Duodenal mucosa (tissue), 2 donors: ENCODE results near the gene TUBB6.

Experiments
- H3K27ac ChIP-seq: one replicate; pipeline ENCODE4 v1.7.0; 2013; ENCODE audit warnings: low read depth, low read length
- H3K27me3 ChIP-seq, 2 donors: one replicate each; pipeline ENCODE4 v1.7.0; 2013; ENCODE audit warnings: low read length in 2 of 2, control low read depth in 1 of 2; ENCODE audit not compliant: insufficient read depth in 2 of 2, control insufficient read depth in 1 of 2
- H3K36me3 ChIP-seq, 2 donors: one replicate each; pipeline ENCODE4 v1.7.0; 2013; ENCODE audit warnings: low read length in 2 of 2, control low read depth in 1 of 2; ENCODE audit not compliant: insufficient read depth in 2 of 2, control insufficient read depth in 1 of 2
- H3K4me1 ChIP-seq, 2 donors: one replicate each; pipeline ENCODE4 v1.7.0; 2013; ENCODE audit warnings: low read length in 2 of 2, control low read depth in 1 of 2; ENCODE audit not compliant: insufficient read depth in 2 of 2, control insufficient read depth in 1 of 2
- H3K4me3 ChIP-seq, 2 donors: one replicate each; pipeline ENCODE4 v1.7.0; 2013; ENCODE audit warnings: low read length in 2 of 2, low read depth in 1 of 2
- H3K9ac ChIP-seq, 2 donors: one replicate each; pipeline ENCODE4 v1.7.0; 2013; ENCODE audit warnings: low read length in 2 of 2, low read depth in 1 of 2
- H3K9me3 ChIP-seq, 2 donors: one replicate each; pipeline ENCODE4 v1.7.0; 2013; ENCODE audit warnings: low read length in 2 of 2, control low read depth in 1 of 2; ENCODE audit not compliant: control insufficient read depth in 1 of 2

TUBB6 gene

DNA sequence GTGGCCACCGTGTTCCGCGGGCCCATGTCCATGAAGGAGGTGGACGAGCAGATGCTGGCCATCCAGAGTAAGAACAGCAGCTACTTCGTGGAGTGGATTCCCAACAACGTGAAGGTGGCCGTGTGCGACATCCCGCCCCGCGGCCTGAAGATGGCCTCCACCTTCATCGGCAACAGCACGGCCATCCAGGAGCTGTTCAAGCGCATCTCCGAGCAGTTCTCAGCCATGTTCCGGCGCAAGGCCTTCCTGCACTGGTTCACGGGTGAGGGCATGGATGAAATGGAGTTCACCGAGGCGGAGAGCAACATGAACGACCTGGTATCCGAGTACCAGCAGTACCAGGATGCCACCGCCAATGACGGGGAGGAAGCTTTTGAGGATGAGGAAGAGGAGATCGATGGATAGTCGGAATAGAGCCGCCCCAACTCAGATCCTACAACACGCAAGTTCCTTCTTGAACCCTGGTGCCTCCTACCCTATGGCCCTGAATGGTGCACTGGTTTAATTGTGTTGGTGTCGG, 17.7 kb downstream of the TUBB6 start:
- H3K27me3 ChIP-seq: no peaks in the 10 kb centered on the region
- H3K9ac ChIP-seq: no peak overlapping the region
- no peak overlapping the region for H3K27ac ChIP-seq
- H3K4me3 ChIP-seq: no peak overlapping the region
- peaks cover 42 to 70% of the 10 kb centered on the region in 2 donors for H3K36me3 ChIP-seq
- H3K4me1 ChIP-seq: peaks cover 0 to 5% of the 10 kb centered on the region in 2 donors
- no peaks in the 10 kb centered on the region for H3K9me3 ChIP-seq

DNA sequence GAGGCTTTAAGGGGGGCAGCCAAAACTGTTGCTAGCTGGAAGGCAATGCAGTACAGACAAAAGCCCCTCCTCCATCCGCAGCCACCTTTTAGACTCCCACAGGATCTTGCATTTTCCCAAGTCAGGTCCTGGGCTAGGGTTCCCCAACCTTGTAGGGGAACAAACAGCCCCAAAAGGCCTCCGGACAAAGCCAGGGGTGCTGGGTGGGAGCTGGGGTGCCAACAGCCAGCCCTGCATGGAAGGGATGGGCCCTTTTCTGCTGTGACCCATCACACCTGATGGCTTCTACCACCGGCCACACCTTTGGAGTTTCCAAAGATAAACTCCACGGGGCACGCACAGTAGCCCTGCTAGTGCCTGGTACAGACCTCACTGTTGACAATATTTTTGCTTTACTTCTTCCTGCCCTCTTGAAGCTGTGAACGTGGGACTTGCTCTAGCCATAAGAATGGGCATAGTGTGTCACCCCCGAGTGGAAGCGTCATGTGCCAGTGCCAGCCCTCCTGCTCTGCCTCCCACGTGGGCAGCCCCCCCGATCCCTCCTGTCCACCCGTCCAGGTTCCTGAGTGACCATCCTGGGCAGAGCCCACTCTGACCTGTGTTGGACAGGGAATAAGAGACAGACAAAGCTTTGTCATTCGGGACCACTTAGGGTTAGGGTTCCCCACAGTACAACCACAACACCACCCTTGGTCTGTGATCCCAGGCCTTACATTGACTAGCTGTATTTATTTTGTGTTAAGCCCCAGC, 18.8 kb downstream of the TUBB6 start:
- Histone ChIP-seq H3K4me3 (no peak overlapping the region), H3K4me1 (peaks cover 0 to 5% of the 10 kb centered on the region in 2 donors), H3K9me3 (no peaks in the 10 kb centered on the region), H3K27me3 (no peaks in the 10 kb centered on the region), H3K27ac (no peak overlapping the region), H3K9ac (no peak overlapping the region), H3K36me3 (peaks cover 47 to 67% of the 10 kb centered on the region in 2 donors)

DNA sequence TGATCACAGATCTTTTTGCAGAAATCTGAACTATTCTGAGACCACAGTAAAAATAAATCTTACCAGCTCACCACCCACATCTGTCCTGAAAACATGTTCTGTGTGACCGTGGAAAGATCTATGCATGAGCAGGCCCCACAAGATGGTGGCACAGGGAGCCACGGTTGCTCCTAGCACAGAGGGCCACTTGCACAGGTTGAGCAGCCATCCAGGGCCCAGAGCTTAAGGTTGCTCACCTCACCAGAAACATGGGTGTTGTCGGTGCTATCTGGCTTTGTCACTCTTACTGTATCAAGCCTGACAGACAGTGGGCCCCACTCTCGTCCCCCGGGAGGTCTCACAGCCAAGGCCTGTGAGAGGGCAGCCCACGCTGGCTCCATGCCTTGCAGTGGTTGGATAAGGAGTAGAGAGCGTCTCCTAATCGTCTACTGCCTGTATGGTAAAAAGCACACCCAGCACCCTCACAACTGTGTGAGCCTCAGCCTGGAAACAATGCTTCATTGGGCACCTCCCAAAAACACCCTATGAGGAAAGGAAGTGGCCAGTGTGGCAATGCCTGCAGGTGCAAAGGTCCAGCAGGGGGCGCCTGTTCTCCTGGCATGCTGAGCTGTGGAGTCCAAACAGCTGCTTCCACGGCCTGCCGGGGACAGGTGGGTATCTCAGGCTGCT, 19.6 kb downstream of the TUBB6 start:
- Histone ChIP-seq H3K9ac (no peak overlapping the region), H3K4me3 (no peak overlapping the region), H3K27me3 (no peaks in the 10 kb centered on the region), H3K9me3 (no peaks in the 10 kb centered on the region), H3K4me1 (peaks cover 0 to 5% of the 10 kb centered on the region in 2 donors), H3K27ac (no peak overlapping the region), H3K36me3 (peaks cover 47 to 67% of the 10 kb centered on the region in 2 donors)

DNA sequence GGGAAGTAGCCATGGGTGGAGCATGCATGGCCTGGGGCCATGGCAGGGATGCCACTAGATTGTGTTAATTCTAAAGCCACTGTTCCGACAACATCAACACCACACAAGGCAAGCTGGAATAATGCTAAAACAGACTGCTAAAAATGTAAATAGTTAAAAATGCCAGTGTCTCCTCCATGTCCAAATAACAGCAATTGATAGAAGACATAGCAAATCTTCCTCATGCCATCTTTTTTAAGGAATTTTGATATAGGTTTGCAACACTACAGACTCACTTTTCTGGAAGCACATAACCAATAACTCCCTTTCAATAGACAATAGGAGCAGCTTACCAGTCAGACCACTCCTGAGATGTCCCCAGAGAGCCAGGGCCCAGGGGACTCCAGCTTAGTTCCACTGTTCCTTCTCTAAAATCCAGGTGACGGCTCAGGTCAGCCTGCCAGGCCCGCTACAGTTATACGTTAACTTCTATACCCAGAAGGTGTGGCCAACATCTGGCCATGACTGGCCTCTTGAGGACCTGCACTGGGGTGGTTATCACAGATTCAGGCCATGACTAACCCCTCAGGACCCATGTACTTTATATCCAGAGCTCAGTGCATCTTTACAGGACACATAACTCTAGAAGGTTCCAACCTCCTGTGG, 20.3 kb downstream of the TUBB6 start:
- Histone ChIP-seq H3K27me3 (no peaks in the 10 kb centered on the region), H3K36me3 (peaks cover 47 to 63% of the 10 kb centered on the region in 2 donors), H3K9ac (no peak overlapping the region), H3K9me3 (no peaks in the 10 kb centered on the region), H3K27ac (no peak overlapping the region), H3K4me3 (no peak overlapping the region), H3K4me1 (peaks cover 0 to 5% of the 10 kb centered on the region in 2 donors)

DNA sequence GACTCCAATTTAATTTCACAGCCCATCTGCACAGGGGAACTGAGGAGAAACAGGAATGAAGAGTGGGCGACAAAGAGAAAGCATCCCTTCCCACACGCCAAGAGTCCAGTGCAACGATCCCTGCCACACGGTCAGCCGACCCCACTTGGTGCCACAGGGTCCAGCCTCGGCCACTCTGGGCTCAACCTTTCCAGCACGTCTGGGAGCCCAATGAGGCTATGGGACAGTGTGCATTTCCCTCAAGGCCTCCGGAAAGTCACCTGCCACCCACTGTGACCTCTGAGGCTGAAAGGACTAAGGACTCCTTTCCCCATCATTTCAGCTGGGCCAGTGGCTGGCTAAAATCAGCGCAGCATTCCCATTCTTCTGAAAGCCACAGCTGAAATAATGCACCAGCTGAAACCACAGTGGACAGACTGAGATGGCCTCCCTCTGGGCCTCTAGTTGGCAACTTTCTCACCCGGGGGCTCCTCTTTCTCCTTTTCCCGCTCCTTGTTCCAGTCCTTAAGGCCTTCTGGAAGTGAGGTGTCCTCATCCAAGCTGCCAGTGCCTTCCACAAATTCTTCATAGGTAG, 21.2 kb downstream of the TUBB6 start:
- Histone ChIP-seq H3K4me1 (peaks cover 0 to 5% of the 10 kb centered on the region in 2 donors), H3K27ac (no peak overlapping the region), H3K36me3 (peaks cover 53 to 69% of the 10 kb centered on the region in 2 donors), H3K27me3 (no peaks in the 10 kb centered on the region), H3K9ac (no peak overlapping the region), H3K9me3 (no peaks in the 10 kb centered on the region), H3K4me3 (no peak overlapping the region)

DNA sequence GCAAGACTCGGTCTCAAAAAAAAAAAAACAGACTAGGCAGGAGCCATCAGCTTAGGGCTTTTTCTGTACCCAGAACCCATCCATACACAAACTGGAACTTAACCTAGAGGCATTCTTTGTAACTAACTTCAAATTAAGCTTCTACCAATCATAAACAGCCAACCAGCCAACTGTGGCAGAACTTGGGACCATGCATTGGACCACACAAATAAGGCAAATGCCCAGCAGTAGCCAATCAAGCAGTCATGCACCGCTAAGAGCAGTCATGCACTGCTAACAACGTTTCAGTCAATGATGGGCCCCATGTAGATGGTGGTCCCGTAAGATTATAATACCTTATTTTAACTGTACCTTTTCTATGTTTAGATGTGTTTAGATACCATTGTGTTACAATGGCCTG, 22.7 kb downstream of the TUBB6 start:
- Histone ChIP-seq H3K9ac (no peak overlapping the region), H3K4me3 (no peak overlapping the region), H3K4me1 (peaks cover 0 to 7% of the 10 kb centered on the region in 2 donors), H3K36me3 (peaks cover 52 to 71% of the 10 kb centered on the region in 2 donors), H3K27me3 (no peaks in the 10 kb centered on the region), H3K27ac (no peak overlapping the region), H3K9me3 (no peaks in the 10 kb centered on the region)

DNA sequence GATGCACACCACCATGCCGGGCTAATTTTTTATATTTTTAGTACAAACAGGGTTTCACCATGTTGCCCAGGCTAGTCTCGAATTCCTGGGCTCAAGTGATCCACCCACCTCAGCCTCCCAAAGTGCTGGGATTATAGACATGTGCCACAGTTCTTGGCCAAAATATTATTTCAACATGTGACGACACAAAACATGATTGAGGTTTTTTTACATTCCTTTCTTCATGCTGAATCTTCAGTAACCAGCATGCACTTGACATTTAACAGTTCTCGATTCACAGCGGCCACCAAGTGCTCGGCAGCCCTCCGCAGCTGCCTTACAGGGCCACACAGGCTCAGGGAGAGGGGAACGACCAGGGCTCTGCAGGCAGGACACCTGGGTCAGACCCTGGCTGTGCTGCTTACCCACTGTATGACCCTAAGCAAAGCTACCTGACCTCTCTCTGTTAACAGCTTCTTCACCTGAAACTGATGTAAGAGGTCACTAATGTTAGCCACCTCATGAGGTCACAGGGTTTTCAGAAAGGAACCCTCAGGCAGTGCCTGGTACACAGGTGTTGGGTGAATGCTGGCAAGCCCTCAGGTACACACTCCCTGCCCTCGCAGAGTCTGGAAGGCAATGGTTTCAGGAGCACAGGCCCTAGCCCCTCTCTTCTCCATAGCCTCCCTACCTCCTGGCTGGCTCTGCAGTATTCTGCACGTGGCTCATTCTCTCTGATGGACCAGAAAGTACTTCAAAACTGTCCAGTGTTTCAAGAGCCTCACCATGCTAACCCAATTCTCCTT, 25.7 kb downstream of the TUBB6 start:
- Histone ChIP-seq H3K9me3 (no peaks in the 10 kb centered on the region), H3K9ac (no peak overlapping the region), H3K4me1 (peaks cover 12 to 24% of the 10 kb centered on the region in 2 donors), H3K36me3 (peaks cover 35 to 68% of the 10 kb centered on the region in 2 donors), H3K27me3 (no peaks in the 10 kb centered on the region), H3K27ac (no peak overlapping the region), H3K4me3 (no peak overlapping the region)

DNA sequence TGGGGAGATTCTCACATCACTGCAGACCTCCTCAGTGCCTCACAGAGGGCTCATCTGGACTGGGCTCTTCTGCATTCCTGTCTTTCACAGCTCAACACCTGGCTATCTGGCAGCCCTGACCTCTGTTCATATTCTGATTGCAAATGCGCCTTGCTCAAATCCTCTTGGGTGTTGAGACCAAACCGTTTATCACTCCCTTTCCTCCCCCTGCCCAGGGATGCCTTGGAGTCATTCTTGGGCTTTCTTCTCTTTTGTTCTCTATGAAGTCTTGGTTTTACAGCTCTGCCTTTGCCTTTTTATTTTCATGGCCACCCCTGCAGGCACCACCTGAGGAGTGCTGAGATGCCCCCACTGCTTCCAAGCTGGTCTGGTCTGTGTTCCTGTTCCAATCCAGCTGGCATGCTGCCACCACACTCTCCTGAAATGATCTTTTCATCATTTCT, 26.3 kb downstream of the TUBB6 start:
- Histone ChIP-seq H3K9me3 (no peaks in the 10 kb centered on the region), H3K4me1 (peaks cover 12 to 24% of the 10 kb centered on the region in 2 donors)

DNA sequence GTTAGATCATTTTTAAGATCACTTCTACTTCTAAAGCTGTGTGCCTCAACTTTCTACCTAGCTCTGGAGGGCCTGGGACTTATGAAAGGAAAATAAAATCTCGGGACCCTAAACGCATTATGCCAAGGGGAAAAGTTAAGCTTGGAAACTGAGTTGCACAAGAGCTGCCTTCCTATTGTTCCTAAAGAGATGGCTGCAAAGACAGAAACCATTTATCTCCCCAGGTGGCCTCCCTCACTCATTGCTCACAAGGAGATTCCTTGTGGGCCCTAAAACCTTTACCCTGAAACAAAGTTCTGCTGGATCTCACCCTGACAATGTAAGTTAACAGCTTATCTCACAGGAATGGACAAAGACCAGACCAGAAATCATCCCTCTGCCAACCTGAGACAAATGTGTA, 26.8 kb downstream of the TUBB6 start:
- no peak overlapping the region for H3K4me3 ChIP-seq
- H3K9me3 ChIP-seq: no peaks in the 10 kb centered on the region
- H3K36me3 ChIP-seq: peaks cover 27 to 60% of the 10 kb centered on the region in 2 donors
- no peaks in the 10 kb centered on the region for H3K27me3 ChIP-seq
- no peak overlapping the region for H3K9ac ChIP-seq
- H3K27ac ChIP-seq: no peak overlapping the region
- H3K4me1 ChIP-seq: peaks cover 12 to 24% of the 10 kb centered on the region in 2 donors

More for the DNA sequence above, 26.3 kb downstream of the TUBB6 start:
- H3K9ac ChIP-seq: no peak overlapping the region
- no peak overlapping the region for H3K4me3 ChIP-seq
- peaks cover 31 to 63% of the 10 kb centered on the region in 2 donors for H3K36me3 ChIP-seq
- H3K27me3 ChIP-seq: no peaks in the 10 kb centered on the region
- H3K27ac ChIP-seq: no peak overlapping the region
